GM12801 (cell line): Measurements from ENCODE around the gene KATNB1.

ENCODE experiments used
- TF ChIP-seq, protein P1 (sequence below): IDR thresholded peaks from one replicate; pipeline ENCODE4 v1.5.1; 2011; ENCODE audit warnings: control low read depth; ENCODE audit not compliant: insufficient read length; ENCODE audit errors: extremely low read depth

KATNB1 gene

DNA sequence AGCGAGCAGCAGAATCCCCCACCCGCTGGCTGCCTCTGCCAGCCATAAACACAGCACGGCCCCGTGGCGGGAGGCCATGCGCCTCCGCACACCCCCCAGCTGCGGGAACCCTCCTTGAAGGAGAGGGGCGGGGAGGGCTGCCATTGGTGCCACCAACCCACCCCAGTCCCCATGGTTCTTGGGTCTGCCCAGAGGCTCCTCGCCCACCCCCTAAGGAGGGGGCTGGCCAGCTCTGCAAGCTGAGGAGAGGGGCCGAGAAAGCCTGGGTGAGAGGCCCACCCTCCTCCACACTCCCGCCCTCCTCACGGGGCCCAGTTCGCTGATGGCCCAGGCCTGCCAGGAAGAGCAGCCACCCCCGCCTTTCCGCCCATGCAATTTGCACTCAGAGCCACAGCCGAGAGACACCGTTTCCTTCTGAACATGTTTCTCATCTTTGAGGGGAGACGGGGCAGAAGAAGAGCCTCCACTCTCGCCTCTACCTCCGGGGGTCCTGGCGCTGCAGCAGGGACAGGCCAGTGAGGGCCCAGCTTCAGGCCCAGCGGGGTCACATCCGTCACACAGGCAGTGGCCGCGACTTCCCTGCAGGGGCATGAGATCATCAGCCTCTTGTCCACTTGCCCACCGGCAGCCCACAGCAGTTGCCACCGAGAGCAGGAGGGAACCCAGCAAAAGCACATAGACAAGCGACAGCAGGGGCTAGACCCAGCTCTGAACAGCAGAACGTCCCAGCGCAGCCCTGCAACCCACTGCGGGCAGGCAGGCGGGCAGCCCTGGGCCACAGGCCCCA lies 23.0 kb downstream of the KATNB1 start:
- TF ChIP-seq, protein P1, sequence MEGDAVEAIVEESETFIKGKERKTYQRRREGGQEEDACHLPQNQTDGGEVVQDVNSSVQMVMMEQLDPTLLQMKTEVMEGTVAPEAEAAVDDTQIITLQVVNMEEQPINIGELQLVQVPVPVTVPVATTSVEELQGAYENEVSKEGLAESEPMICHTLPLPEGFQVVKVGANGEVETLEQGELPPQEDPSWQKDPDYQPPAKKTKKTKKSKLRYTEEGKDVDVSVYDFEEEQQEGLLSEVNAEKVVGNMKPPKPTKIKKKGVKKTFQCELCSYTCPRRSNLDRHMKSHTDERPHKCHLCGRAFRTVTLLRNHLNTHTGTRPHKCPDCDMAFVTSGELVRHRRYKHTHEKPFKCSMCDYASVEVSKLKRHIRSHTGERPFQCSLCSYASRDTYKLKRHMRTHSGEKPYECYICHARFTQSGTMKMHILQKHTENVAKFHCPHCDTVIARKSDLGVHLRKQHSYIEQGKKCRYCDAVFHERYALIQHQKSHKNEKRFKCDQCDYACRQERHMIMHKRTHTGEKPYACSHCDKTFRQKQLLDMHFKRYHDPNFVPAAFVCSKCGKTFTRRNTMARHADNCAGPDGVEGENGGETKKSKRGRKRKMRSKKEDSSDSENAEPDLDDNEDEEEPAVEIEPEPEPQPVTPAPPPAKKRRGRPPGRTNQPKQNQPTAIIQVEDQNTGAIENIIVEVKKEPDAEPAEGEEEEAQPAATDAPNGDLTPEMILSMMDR, result no peak

GRCh38 chr16:57759131-57759530 lies 23.6 kb downstream of the KATNB1 start:
- TF ChIP-seq, protein P1, result no peak

- TF ChIP-seq, protein P1, result no peak
These were observed 24.2 kb downstream of the KATNB1 start for GRCh38 chr16:57759541-57760356.

DNA sequence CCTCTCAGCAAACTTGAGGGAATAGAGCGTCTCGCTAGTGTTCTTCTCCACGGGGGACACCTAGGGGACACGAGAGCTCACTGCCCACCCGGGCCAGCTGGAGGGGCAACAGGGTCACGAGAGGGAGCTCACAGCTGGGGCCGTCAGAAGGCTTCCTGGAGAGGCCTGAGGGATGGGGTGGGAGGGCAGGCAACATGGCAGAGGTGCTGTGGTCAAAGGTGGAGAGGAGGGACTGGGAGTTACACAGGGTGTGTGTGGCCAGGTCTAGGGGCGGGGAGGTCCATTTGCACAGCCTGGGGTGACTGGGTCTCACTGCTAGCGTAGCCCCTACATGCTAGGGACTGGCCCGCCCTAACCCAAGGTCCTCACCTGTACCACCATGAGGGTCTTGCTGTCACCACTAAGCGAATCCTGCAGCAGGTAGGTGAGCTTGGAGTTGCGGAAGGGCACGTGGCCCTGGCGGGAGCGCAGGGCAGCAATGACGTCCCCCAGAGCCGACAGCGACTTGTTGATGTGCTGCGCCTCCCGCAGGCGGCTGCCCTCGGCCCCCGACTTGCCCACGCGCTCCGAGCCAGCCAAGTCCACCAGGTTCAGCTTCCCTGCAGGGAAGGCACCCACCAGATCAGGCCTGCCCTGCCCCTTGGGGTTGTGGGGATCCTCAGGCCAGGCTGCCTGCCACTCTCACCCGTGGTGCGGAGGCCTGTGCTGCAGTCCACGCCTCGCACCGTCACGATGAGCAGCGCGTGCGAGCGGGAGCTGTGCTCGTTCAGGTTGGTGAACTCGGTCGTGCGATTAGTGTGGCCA lies 25.0 kb downstream of the KATNB1 start:
- TF ChIP-seq, protein P1, result no peak

GRCh38 chr16:57761301-57761700 lies 25.7 kb downstream of the KATNB1 start:
- TF ChIP-seq, protein P1, result no peak

GRCh38 chr16:57761957-57762356 lies 26.4 kb downstream of the KATNB1 start:
- TF ChIP-seq, protein P1, result no peak
